Activated CD8-positive, alpha-beta memory T cell treated with anti-CD3 and anti-CD28 coated beads, Interleukin-2, amount 50 U/mL, for 1 hour (primary cell): ENCODE results near the gene SFXN3.
"Not testable (repeated sequence)": the region's sequence is repeated elsewhere in the genome, so short reads cannot be mapped to it uniquely, and the experiment has no call there.

Source experiments
- DNase-seq: peaks from one replicate; pipeline ENCODE4 v3.0.0-alpha.2; 2020; ENCODE audit errors: extremely low read depth

The SFXN3 gene

GRCh38 chr10:101015582-101015973 lies 15.5 kb upstream of the SFXN3 start:
- no peak for DNase-seq

- DNase-seq, result no peak
Observed at GRCh38 chr10:101016814-101017213, 14.2 kb upstream of the SFXN3 start.

- DNase-seq, result no peak
Observed at GRCh38 chr10:101018118-101018599, 12.9 kb upstream of the SFXN3 start.

- peak; percentile 36 for DNase-seq
Observed at GRCh38 chr10:101018600-101019439, 12.2 kb upstream of the SFXN3 start.

- no peak for DNase-seq
Observed at GRCh38 chr10:101019440-101019703, 11.7 kb upstream of the SFXN3 start.

- DNase-seq, result no peak
Observed at GRCh38 chr10:101020427-101021075, 10.5 kb upstream of the SFXN3 start.

GRCh38 chr10:101021239-101021638 lies 9.8 kb upstream of the SFXN3 start:
- no peak for DNase-seq

GRCh38 chr10:101021692-101022251 lies 9.3 kb upstream of the SFXN3 start:
- DNase-seq, result no peak

GRCh38 chr10:101022967-101023705 lies 7.9 kb upstream of the SFXN3 start:
- DNase-seq, result no peak

GRCh38 chr10:101027106-101027720 lies 3.8 kb upstream of the SFXN3 start:
- no peak for DNase-seq

- DNase-seq, result no peak
Observed at GRCh38 chr10:101028446-101029337, 2.3 kb upstream of the SFXN3 start.

GRCh38 chr10:101029520-101030295 lies 1.3 kb upstream of the SFXN3 start:
- DNase-seq, result no peak

- no peak for DNase-seq
Observed at GRCh38 chr10:101030496-101031127, 422 bp upstream of the SFXN3 start.

GRCh38 chr10:101031796-101032636 lies 982 bp downstream of the SFXN3 start:
- DNase-seq, result peak; percentile 53

GRCh38 chr10:101032637-101033224 lies 1.7 kb downstream of the SFXN3 start:
- DNase-seq, result peak; percentile 56

- no peak for DNase-seq
Observed at GRCh38 chr10:101033276-101033675, 2.2 kb downstream of the SFXN3 start.

- DNase-seq, result not testable (repeated sequence)
Observed at GRCh38 chr10:101034404-101034803, 3.4 kb downstream of the SFXN3 start.

- DNase-seq, result no peak
Observed at GRCh38 chr10:101035314-101035713, 4.3 kb downstream of the SFXN3 start.
